AG20443 (cell line): ENCODE data around the gene ADK.
A peak's percentile ranks its signal among the peaks of the same experiment; 100 is the strongest.

Experiments
- DNase-seq: peaks from one replicate; pipeline ENCODE4 v3.0.0; 2012; ENCODE audit warnings: low spot score, mixed read lengths

Gene ADK

GRCh38 chr10:74602576-74602975 is 451.6 kb downstream of the ADK start:
- no peak for DNase-seq

- DNase-seq = no peak
Observed at GRCh38 chr10:74610299-74610698, 459.3 kb downstream of the ADK start.

GRCh38 chr10:74612195-74612594 is 461.2 kb downstream of the ADK start:
- no peak for DNase-seq

- no peak for DNase-seq
Observed at GRCh38 chr10:74620626-74621025, 469.6 kb downstream of the ADK start.

- no peak for DNase-seq
Observed at GRCh38 chr10:74623786-74624185, 472.8 kb downstream of the ADK start.

- no peak for DNase-seq
Observed at GRCh38 chr10:74624501-74624900, 473.5 kb downstream of the ADK start.

GRCh38 chr10:74628136-74628535 is 477.1 kb downstream of the ADK start:
- no peak for DNase-seq

- no peak for DNase-seq
Observed at GRCh38 chr10:74634995-74635536, 484.0 kb downstream of the ADK start.

- no peak for DNase-seq
Observed at GRCh38 chr10:74635655-74636054, 484.6 kb downstream of the ADK start.

- DNase-seq = no peak
Observed at GRCh38 chr10:74637685-74638084, 486.7 kb downstream of the ADK start.

GRCh38 chr10:74640134-74640921 is 489.3 kb downstream of the ADK start:
- no peak for DNase-seq

GRCh38 chr10:74641659-74642058 is 490.6 kb downstream of the ADK start:
- DNase-seq = no peak

GRCh38 chr10:74642901-74643595 is 492.0 kb downstream of the ADK start:
- no peak for DNase-seq

GRCh38 chr10:74643596-74643975 is 492.6 kb downstream of the ADK start:
- no peak for DNase-seq

GRCh38 chr10:74644738-74645137 is 493.7 kb downstream of the ADK start:
- no peak for DNase-seq

GRCh38 chr10:74645692-74646091 is 494.7 kb downstream of the ADK start:
- DNase-seq = no peak

GRCh38 chr10:74650613-74651012 is 499.6 kb downstream of the ADK start:
- no peak for DNase-seq

- DNase-seq = no peak
Observed at GRCh38 chr10:74651565-74651964, 500.5 kb downstream of the ADK start.

- DNase-seq = no peak
Observed at GRCh38 chr10:74652664-74653063, 501.6 kb downstream of the ADK start.

- no peak for DNase-seq
Observed at GRCh38 chr10:74658511-74658910, 507.5 kb downstream of the ADK start.

- no peak for DNase-seq
Observed at GRCh38 chr10:74662635-74663034, 511.6 kb downstream of the ADK start.

- peak; percentile 16 for DNase-seq
Observed at GRCh38 chr10:74669210-74669609, 518.2 kb downstream of the ADK start.

- DNase-seq = no peak
Observed at GRCh38 chr10:74671716-74672115, 520.7 kb downstream of the ADK start.
